ENCODE results near the gene ACKR3. TPM values are rescaled to one million over a fixed set of nuclear protein-coding genes. Genes with fewer than 3 reads are reported as not detected.

Gene ACKR3
- total and polyA plus RNA-seq, 10 of the 15 experiments (the other 5 are each of a cell fraction or from before 2014, with no cell fraction given), result 3.0 to 154 (median 6.4) TPM

GRCh38 chr2:236621786-236622185 is 52.2 kb downstream of the ACKR3 start (continued):
- TF ChIP-seq RAD51 (IDR thresholded peaks at IDR 0.05) (no peak), ATF2 (IDR thresholded peaks at IDR 0.05; ENCODE audit: low read length) (no peak), HDGF (IDR thresholded peaks at IDR 0.05) (no peak), ZNF592 (IDR thresholded peaks at IDR 0.05) (no peak), ZBTB4 (CRISPR knock-in tag; IDR thresholded peaks at IDR 0.05) (no peak), CHD1 (IDR thresholded peaks at IDR 0.05; ENCODE audit: low read depth, low read length) (no peak), ZSCAN29 (IDR thresholded peaks at IDR 0.05) (no peak)
